Coronary artery (tissue), 2 donors: ENCODE data around the gene KATNAL1.

Source experiments
- DNase-seq: peaks from one replicate; pipeline ENCODE4 v3.0.0-alpha.2; 2017; ENCODE audit warnings: low spot score
- H3K27ac ChIP-seq, 2 donors: fragments of 200-600 bp; sonication (generic); one replicate each; pipeline ENCODE4 v1.5.1; 2016 to 2019
- H3K4me3 ChIP-seq: fragments of 200-600 bp; sonication (generic); 2 replicates; pipeline ENCODE4 v1.5.1; 2016; ENCODE audit warnings: mild to moderate bottlenecking, moderate library complexity
- TF ChIP-seq, protein P1 (sequence below): fragments of 200-600 bp; sonication (generic); IDR thresholded peaks from one replicate; pipeline ENCODE4 v1.5.1; 2019; ENCODE audit warnings: antibody characterized with exemption

KATNAL1 gene

DNA sequence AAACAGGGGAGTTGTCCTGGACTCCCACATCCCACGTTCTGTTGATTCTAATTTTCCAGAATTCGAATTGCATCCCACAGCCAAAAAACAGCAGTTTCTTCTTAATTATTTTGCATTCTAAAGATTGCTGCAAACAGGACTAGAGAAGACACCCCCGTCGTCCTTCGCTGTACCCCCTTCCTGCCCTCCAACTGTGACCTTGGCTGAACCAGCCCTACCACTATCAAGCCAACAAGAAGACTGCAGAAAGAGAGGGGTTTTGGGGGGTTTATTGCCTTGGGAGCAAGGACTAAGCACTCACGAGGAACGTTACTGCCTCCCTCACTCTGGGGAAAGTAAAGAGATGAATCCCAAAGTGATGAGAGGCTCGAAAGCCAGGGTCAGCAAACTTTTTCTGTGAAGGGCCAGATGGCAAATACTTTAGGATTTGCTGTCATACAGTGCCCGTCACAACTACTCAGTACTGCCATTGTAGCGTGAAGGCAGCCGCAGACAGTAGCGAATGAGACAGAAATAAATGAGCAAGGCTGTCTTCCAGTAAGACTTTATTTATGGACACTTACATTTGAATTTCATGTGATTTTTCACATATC is 32.5 kb upstream of the KATNAL1 start:
- DNase-seq = no peak
- Histone ChIP-seq H3K4me3 (no peak overlapping the region), H3K27ac (peak overlapping the region; percentile 60 to 84)
- TF ChIP-seq, protein P1, sequence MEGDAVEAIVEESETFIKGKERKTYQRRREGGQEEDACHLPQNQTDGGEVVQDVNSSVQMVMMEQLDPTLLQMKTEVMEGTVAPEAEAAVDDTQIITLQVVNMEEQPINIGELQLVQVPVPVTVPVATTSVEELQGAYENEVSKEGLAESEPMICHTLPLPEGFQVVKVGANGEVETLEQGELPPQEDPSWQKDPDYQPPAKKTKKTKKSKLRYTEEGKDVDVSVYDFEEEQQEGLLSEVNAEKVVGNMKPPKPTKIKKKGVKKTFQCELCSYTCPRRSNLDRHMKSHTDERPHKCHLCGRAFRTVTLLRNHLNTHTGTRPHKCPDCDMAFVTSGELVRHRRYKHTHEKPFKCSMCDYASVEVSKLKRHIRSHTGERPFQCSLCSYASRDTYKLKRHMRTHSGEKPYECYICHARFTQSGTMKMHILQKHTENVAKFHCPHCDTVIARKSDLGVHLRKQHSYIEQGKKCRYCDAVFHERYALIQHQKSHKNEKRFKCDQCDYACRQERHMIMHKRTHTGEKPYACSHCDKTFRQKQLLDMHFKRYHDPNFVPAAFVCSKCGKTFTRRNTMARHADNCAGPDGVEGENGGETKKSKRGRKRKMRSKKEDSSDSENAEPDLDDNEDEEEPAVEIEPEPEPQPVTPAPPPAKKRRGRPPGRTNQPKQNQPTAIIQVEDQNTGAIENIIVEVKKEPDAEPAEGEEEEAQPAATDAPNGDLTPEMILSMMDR = no peak

DNA sequence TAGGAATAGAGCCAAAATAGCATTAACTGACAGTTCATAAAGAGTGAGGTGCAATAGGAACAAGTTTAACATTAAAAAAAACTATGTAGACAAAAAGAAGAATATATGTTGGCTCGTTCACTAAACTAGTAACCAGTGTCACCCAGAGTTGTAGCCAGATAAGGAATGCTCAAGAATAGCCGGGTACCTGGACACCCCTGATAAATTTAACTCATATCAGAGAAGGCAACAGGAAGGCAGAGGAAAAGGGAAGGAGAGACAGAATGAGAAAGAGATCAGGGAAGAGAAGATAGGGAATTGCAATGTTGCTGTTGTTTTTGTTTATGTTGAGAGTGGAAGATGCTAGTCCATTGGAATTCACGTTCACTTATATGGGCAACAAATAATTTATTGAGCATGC is 31.6 kb upstream of the KATNAL1 start:
- Histone ChIP-seq H3K4me3 (no peak overlapping the region), H3K27ac (no peak overlapping the region)
- TF ChIP-seq, protein P1 = no peak
- no peak for DNase-seq

DNA sequence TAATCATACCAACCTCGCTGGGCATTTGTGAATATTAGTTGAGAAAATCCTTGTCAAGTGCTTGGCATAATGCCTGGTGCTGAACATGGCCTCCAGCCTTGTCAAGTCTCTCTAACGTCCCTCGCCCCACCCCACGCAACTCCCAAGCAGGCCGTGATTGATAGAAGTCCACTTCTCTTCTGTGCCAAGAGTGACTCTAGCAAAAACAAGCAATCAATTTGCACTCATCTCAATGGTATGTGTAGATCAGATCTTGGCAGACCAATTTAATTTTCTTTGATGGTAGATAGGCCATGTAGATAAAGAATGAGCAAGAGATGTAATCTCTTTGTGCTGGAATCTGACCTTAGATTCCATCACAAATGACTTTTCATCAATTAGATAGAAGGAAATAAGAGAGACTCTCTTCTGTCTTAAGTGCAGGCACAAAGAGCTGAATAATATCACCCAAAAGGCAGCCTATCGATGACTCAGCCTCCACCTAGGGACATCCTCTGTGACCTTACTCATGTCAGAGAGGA is 31.0 kb upstream of the KATNAL1 start:
- TF ChIP-seq, protein P1 = no peak
- Histone ChIP-seq H3K4me3 (no peak overlapping the region), H3K27ac (no peak overlapping the region)
- no peak for DNase-seq

DNA sequence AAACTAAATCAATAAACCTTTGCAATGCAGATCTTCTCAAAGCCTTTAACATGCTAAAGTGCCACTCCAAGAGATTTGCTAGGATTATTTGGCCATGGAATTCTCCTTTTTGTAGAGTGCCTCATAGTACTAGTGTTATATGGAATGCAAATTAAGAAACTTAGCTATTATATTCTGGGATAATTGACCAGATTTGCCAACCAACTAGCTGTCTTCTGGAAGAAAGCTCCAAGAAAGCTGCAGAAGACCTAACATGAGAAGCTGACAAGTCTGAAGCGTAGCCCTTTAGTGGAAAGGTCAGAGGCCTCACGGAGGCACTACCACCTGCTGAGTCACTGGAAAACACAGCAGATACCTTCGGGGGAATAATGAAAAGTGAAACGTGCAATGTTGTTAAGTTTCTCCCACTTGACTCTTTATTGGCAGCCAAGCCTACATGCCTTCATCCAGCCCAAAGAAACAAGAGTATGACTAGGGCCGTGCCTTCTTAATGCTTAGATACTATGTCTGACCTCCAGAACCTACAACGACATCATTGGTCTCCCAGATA is 29.8 kb upstream of the KATNAL1 start:
- TF ChIP-seq, protein P1 = no peak
- Histone ChIP-seq H3K27ac (no peak overlapping the region), H3K4me3 (no peak overlapping the region)
- DNase-seq = no peak

DNA sequence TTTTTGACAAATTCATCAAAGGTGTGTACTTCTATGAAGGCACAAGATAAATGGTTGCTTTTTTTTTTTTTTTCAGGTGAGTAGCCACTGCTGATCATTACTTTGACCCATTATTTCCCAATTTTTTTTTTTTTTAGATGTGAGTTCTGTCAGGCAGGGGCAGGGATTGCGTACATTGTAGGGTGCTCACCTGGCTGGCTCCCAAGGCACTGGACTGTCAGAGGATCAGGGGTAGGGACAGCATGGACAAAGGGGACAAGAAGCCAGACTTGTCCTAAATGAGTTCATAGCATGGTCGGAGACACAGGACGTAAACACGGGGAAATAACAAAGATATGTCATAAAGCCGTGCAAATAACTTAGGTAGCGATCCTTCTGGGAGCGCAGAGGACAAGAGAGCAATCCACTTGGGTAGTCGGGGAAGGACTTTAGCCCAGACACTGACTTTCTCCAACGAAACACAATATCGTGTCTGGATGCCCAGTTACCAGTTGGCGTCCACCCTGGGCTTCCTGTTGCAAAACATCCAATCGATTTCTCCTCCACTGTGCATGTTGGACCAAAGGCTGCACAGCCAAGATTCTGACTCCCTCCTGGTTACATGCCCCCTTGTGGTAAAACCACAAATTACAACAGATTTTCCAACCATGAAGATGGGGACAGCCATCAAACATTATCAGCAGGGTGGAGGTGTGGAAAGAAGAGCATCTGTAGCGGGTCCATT is 27.5 kb upstream of the KATNAL1 start:
- TF ChIP-seq, protein P1 = no peak
- no peak for DNase-seq

DNA sequence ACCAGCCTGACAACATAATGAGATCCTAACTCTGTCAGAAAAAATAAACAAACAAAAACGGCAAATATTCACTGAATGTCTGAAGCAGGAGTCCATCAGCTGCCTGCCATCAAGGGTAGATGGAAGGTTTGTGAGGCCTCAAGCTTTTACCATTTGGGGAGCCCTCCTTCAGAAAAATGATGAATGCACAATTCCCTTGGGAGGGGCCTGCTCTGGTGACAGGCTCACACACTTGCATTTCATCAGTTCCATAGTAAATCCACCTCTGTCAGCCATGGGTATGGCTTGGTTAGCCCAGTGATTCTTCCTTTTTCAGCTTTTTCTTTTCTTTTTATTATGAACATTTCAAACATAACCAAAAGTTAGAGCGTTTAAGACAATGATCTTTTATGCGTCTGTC is 26.3 kb upstream of the KATNAL1 start:
- TF ChIP-seq, protein P1 = no peak
- Histone ChIP-seq H3K4me3 (no peak overlapping the region), H3K27ac (no peak overlapping the region)
- DNase-seq = no peak

More for the DNA sequence above, 27.5 kb upstream of the KATNAL1 start:
- H3K4me3 ChIP-seq = no peak overlapping the region
- H3K27ac ChIP-seq = no peak overlapping the region
